HCT116 (cell line): ENCODE measurements around the gene LMNA. TPM values are rescaled to one million over a fixed set of nuclear protein-coding genes. Genes with fewer than 3 reads are reported as not detected.
A peak's percentile ranks its signal among the peaks of the same experiment; 100 is the strongest.

Experiments used
- ATAC-seq: fragments of 200-7000 bp; cut with Tn5 transposase; 2 replicates; pipeline ENCODE4 v1.9.1; 2020; ENCODE audit warnings: mild to moderate bottlenecking, moderate library complexity
- BruUV-seq: library from RNA; stranded (reverse); fragments of 400-500 nt; replicated peaks from 2 replicates; lab custom pipeline; 2021; lab: Mats Ljungman, UMichigan
- CTCF ChIA-PET: fragments of 300-600 bp; sonication (Branson Sonifier 250); formaldehyde crosslinking; loops from one replicate; lab custom pipeline; 2021; ENCODE audit warnings: antibody characterized with exemption; lab: Charles Lee
- POLR2A ChIA-PET: fragments of 300-600, 350-600 bp; sonication (Branson Sonifier 250); formaldehyde crosslinking; loops from one replicate; lab custom pipeline; 2021; ENCODE audit warnings: antibody characterized with exemption; lab: Charles Lee
- RAD21 ChIA-PET, 2 experiments: fragments of 300-600 bp; sonication (Branson Sonifier 250); formaldehyde crosslinking; loops; one replicate each; lab custom pipeline; 2023; ENCODE audit warnings: low total read pairs in 2 of 2; ENCODE audit not compliant: uncharacterized antibody in 2 of 2, unreplicated experiment in 2 of 2, low non-redundant PET in 1 of 2; lab: Charles Lee
- DNase-seq: peaks from one replicate; pipeline ENCODE4 v3.0.0-alpha.2; 2010; ENCODE audit warnings: low read depth, low spot score
- H2AFZ ChIP-seq: fragments of 200-600 bp; shearing (Covaris generic), sonication (generic); 2 replicates; pipeline ENCODE4 v1.6.1; 2017; ENCODE audit warnings: low read depth, mixed run types, mixed read lengths, antibody characterized with exemption, low read length; ENCODE audit not compliant: poor library complexity, severe bottlenecking
- H3K27ac ChIP-seq: 2 replicates; pipeline ENCODE4 v1.5.1; 2012; ENCODE audit warnings: low read depth, low read length
- H3K27me3 ChIP-seq: fragments of 200-600 bp; sonication (generic); 2 replicates; pipeline ENCODE4 v1.6.1; 2016; ENCODE audit warnings: mixed run types, low read length, mixed read lengths; ENCODE audit not compliant: insufficient read depth
- H3K36me3 ChIP-seq, 2 experiments: fragments of 200-500 bp in 1 of 2; fragments of 200-600 bp in 1 of 2; sonication (Bioruptor generic) in 1 of 2; sonication (generic) in 1 of 2; 2 replicates each; pipeline versions ENCODE4 v1.5.1 to v1.6.1; 2014 to 2016; ENCODE audit warnings: low read length in 2 of 2, inconsistent platforms in 1 of 2, mixed read lengths in 1 of 2, mixed run types in 1 of 2; ENCODE audit not compliant: insufficient read depth in 2 of 2, control insufficient read depth in 1 of 2
- H3K4me1 ChIP-seq, 2 experiments: fragments of 200-600 bp in 1 of 2; sonication (generic) in 1 of 2; 2 replicates each; pipeline versions ENCODE4 v1.5.1 to v1.6.1; 2012 to 2017; ENCODE audit warnings: low read length in 2 of 2, inconsistent platforms in 1 of 2, mild to moderate bottlenecking in 1 of 2, mixed read lengths in 1 of 2, mixed run types in 1 of 2, moderate library complexity in 1 of 2; ENCODE audit not compliant: insufficient read depth in 2 of 2, control insufficient read depth in 1 of 2
- H3K4me2 ChIP-seq: fragments of 200-600 bp; sonication (generic); 2 replicates; pipeline ENCODE4 v1.6.1; 2017; ENCODE audit warnings: mixed run types, low read length, mixed read lengths
- H3K4me3 ChIP-seq, 2 experiments: fragments of 200-600 bp in 1 of 2; sonication (generic) in 1 of 2; replicated peaks in 1 of 2; 2 replicates each; pipeline ENCODE4 v1.5.1; 2011 to 2016; ENCODE audit warnings: low read length in 2 of 2, control low read depth in 1 of 2, low read depth in 1 of 2, mild to moderate bottlenecking in 1 of 2, mixed read lengths in 1 of 2, mixed run types in 1 of 2
- H3K79me2 ChIP-seq: fragments of 200-600 bp; sonication (generic); 2 replicates; pipeline ENCODE4 v1.6.1; 2017; ENCODE audit warnings: mild to moderate bottlenecking, mixed run types, low read length, moderate library complexity, mixed read lengths; ENCODE audit not compliant: insufficient read depth
- H3K9ac ChIP-seq: fragments of 200-600 bp; sonication (generic); 2 replicates; pipeline ENCODE4 v1.6.1; 2016; ENCODE audit warnings: low read length, mixed read lengths
- H3K9me2 ChIP-seq: fragments of 200-600 bp; sonication (generic), shearing (Covaris generic); 2 replicates; pipeline ENCODE4 v1.6.1; 2017; ENCODE audit warnings: mixed run types, mild to moderate bottlenecking, moderate library complexity; ENCODE audit not compliant: insufficient read depth
- H3K9me3 ChIP-seq, 2 experiments: fragments of 200-500 bp in 1 of 2; fragments of 200-600 bp in 1 of 2; sonication (Bioruptor generic) in 1 of 2; sonication (generic) in 1 of 2; 2 replicates each; pipeline ENCODE4 v1.6.1; 2014 to 2017; ENCODE audit warnings: low read length in 2 of 2, mixed read lengths in 2 of 2, inconsistent platforms in 1 of 2, low read depth in 1 of 2, mild to moderate bottlenecking in 1 of 2, mixed run types in 1 of 2, moderate library complexity in 1 of 2; ENCODE audit not compliant: control insufficient read depth in 1 of 2, insufficient read depth in 1 of 2
- H4K20me1 ChIP-seq: fragments of 200-600 bp; sonication (generic), shearing (Covaris generic); 2 replicates; pipeline ENCODE4 v1.6.1; 2017; ENCODE audit warnings: mixed run types, mild to moderate bottlenecking, moderate library complexity; ENCODE audit not compliant: insufficient read depth
- CBX3 ChIP-seq: IDR thresholded peaks from 2 replicates; pipeline ENCODE4 v1.6.1; 2012; ENCODE audit warnings: low read depth
- CEBPB ChIP-seq: IDR thresholded peaks from 2 replicates; pipeline ENCODE4 v1.6.1; 2012; ENCODE audit warnings: low read depth
- CTCF ChIP-seq, 3 experiments: fragments of 200-600 bp in 1 of 3; sonication (generic) in 1 of 3; IDR thresholded peaks in 2 of 3; conservative IDR thresholded peaks in 1 of 3; 2 replicates each; pipeline ENCODE4 v1.5.1; 2012 to 2017; ENCODE audit warnings: low read depth in 2 of 3, low read length in 2 of 3, antibody characterized with exemption in 1 of 3, borderline replicate concordance in 1 of 3, control low read depth in 1 of 3, mild to moderate bottlenecking in 1 of 3, mixed read lengths in 1 of 3, mixed run types in 1 of 3, moderate library complexity in 1 of 3; ENCODE audit not compliant: insufficient read depth in 1 of 3
- EGR1 ChIP-seq: IDR thresholded peaks from 2 replicates; pipeline ENCODE4 v1.6.1; 2012; ENCODE audit warnings: low read depth
- ELF1 ChIP-seq: IDR thresholded peaks from 2 replicates; pipeline ENCODE4 v1.6.1; 2012; ENCODE audit warnings: low read depth, borderline replicate concordance
- EZH2 ChIP-seq: fragments of 200-600 bp; sonication (generic); IDR thresholded peaks from 2 replicates; pipeline ENCODE4 v1.6.1; 2017; ENCODE audit warnings: antibody characterized with exemption, mixed run types
- EZH2phosphoT487 ChIP-seq: fragments of 200-600 bp; IDR thresholded peaks from 2 replicates; pipeline ENCODE4 v1.6.1; 2018; ENCODE audit warnings: antibody characterized with exemption, borderline replicate concordance
- FOSL1 ChIP-seq: IDR thresholded peaks from 2 replicates; pipeline ENCODE4 v1.6.1; 2012; ENCODE audit warnings: low read depth
- JUND ChIP-seq: IDR thresholded peaks from 2 replicates; pipeline ENCODE4 v1.6.1; 2012
- POLR2A ChIP-seq: IDR thresholded peaks from 2 replicates; pipeline ENCODE4 v1.7.0; 2011; ENCODE audit warnings: borderline replicate concordance; ENCODE audit not compliant: insufficient read depth, insufficient read length; ENCODE audit errors: extremely low read depth
- POLR2AphosphoS5 ChIP-seq: IDR thresholded peaks from 2 replicates; pipeline ENCODE4 v1.6.1; 2011; ENCODE audit warnings: mild to moderate bottlenecking, low read depth, low read length, moderate library complexity
- RAD21 ChIP-seq: IDR thresholded peaks from 2 replicates; pipeline ENCODE4 v1.6.1; 2012; ENCODE audit warnings: low read depth, mild to moderate bottlenecking
- SIN3A ChIP-seq: IDR thresholded peaks from 2 replicates; pipeline ENCODE4 v1.6.1; 2012; ENCODE audit warnings: low read depth
- SP1 ChIP-seq: IDR thresholded peaks from 2 replicates; pipeline ENCODE4 v1.6.1; 2012; ENCODE audit warnings: low read depth
- SRF ChIP-seq: IDR thresholded peaks from 2 replicates; pipeline ENCODE4 v1.6.1; 2012; ENCODE audit warnings: low read depth
- ZFX ChIP-seq: fragments of 450-650 bp; IDR thresholded peaks from 2 replicates; pipeline ENCODE4 v1.6.1; 2017
- intact Hi-C: fragments of 100-400 bp; cut with micrococcal nuclease; formaldehyde crosslinking; loops from 2 replicates; pipeline ENCODE4 v1.10.0; 2022
- total RNA-seq: library from RNA; stranded (reverse); gene quantifications from one replicate; pipeline ENCODE4 v1.2.1, GENCODE V29; 2021; ENCODE audit not compliant: unreplicated experiment
- TF ChIP-seq, protein P1 (sequence below): IDR thresholded peaks from 2 replicates; pipeline ENCODE4 v1.6.1; 2012

The LMNA gene
- total RNA-seq, 1 experiment from 2014 or later, result 528 TPM

DNA sequence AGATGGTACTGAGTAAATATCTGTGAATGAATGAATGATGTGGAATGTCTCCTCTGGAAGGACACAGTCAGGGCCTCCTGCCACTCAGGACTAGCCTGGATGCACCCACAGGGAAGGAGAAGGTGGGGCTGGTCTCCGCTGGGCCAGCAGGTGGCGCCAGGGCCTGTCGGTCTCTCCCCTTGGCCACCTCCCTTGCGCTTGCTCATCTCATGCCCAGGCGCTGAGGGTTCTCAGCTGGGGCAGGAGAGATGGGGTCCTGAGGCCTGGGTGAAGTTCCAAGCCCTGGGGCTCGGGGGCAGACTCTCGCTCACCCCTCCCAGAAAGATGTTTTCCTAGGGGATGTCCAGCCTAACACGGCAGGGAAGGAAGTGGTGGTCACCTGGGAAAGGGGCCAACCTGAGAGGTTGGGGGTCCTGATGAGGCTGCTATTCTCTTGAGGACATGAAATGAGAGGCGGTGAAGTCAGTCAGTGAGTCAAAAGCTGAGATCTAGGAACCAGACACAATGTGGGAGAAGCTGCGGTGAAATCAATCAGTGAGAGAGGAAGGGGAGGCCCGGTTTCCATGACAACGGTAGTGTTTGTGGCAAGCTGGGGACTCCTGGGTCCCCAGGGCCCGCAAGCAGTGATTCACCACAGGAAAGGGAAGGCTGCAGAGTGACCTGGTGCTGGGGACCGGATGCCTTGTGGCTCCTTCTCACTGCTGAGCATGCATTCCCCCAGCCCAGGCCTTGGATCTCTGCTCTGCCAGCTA, 17.7 kb upstream of the LMNA start (continued):
- TF ChIP-seq EZH2, result no peak

- no peak overlapping the region for H3K27ac ChIP-seq
- TF ChIP-seq ZFX (0 out of 2 replicates have a peak, but pooled peaks have one; percentile 13), EZH2 (no peak)
- POLR2A ChIA-PET, result interaction anchor here (1.9 to 6.5 kb wide), 3 partner anchors 16 to 32 kb away, joined by 5 to 56 read pairs (median 42); no protein-coding TSS in a partner anchor
These were observed 16.9 kb upstream of the LMNA start for GRCh38 chr1:156097499-156098178.

GRCh38 chr1:156098784-156099183, 15.7 kb upstream of the LMNA start:
- Histone ChIP-seq H3K9me2 (no peaks in the 10 kb centered on the region), H3K9me3 (no peaks in the 10 kb centered on the region), H2AFZ (no peak overlapping the region), H3K4me1 (peaks cover 53 to 85% of the 10 kb centered on the region in 2 experiments), H3K27ac (no peak overlapping the region), H4K20me1 (no peaks in the 10 kb centered on the region), H3K9ac (no peak overlapping the region), H3K79me2 (no peaks in the 10 kb centered on the region), H3K4me2 (no peak overlapping the region), H3K27me3 (no peaks in the 10 kb centered on the region), H3K4me3 (no peak overlapping the region), H3K36me3 (no peaks in the 10 kb centered on the region)
- no peak for ATAC-seq
- ChIA-PET POLR2A (interaction anchor here (1.0 to 6.5 kb wide), 4 partner anchors 15 to 31 kb away, joined by 5 to 56 read pairs (median 24); no protein-coding TSS in a partner anchor), CTCF (interaction anchor here (0.9 to 7.6 kb wide), 3 partner anchors 21 to 30 kb away, joined by 3 to 189 read pairs (median 7); no protein-coding TSS in a partner anchor), RAD21 (interaction anchor here (1.0 to 6.2 kb wide), 2 partner anchors 30 to 31 kb away, joined by 3 to 43 read pairs; no protein-coding TSS in a partner anchor)
- no peak for DNase-seq
- no TSS peak for BruUV-seq
- intact Hi-C loops, result no loop called here
- TF ChIP-seq SIN3A (no peak), SP1 (no peak), CEBPB (no peak), FOSL1 (no peak), POLR2A (no peak), EGR1 (no peak), SRF (no peak), CBX3 (no peak), EZH2 (no peak), JUND (no peak), POLR2AphosphoS5 (no peak), RAD21 (no peak), ELF1 (no peak), EZH2phosphoT487 (no peak), CTCF (IDR thresholded peaks at IDR 0.05 in 2 of 3, conservative IDR thresholded peaks at IDR 0.05 in 1 of 3; ENCODE audit: borderline replicate concordance in 1 of 3, insufficient read depth in 1 of 3, low read depth in 2 of 3, low read length in 2 of 3) (no peak)
- TF ChIP-seq, protein P1, sequence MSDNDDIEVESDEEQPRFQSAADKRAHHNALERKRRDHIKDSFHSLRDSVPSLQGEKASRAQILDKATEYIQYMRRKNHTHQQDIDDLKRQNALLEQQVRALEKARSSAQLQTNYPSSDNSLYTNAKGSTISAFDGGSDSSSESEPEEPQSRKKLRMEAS, result no peak

More at GRCh38 chr1:156097499-156098178, 16.9 kb upstream of the LMNA start:
- Histone ChIP-seq H3K27me3 (no peaks in the 10 kb centered on the region), H3K36me3 (no peaks in the 10 kb centered on the region), H2AFZ (no peak overlapping the region), H3K9me3 (no peaks in the 10 kb centered on the region), H3K4me3 (no peak overlapping the region), H4K20me1 (no peaks in the 10 kb centered on the region), H3K79me2 (no peaks in the 10 kb centered on the region), H3K4me2 (0 out of 2 replicates have a peak overlapping the region, but pooled peaks have one; percentile 41), H3K9me2 (no peaks in the 10 kb centered on the region), H3K9ac (peak overlapping the region; percentile 36; the same call in 1 of the 2 replicates), H3K4me1 (peaks cover 41 to 74% of the 10 kb centered on the region in 2 experiments)
- BruUV-seq, result no TSS peak
- DNase-seq (no peak), ATAC-seq (no peak)
- intact Hi-C loops, result no loop called here
- RAD21 ChIA-PET, result interaction anchor here (2.2 to 6.2 kb wide), 3 partner anchors 31 to 128 kb away, joined by 7 to 43 read pairs (median 32); no protein-coding TSS in a partner anchor
- CTCF ChIA-PET, result interaction anchor here (0.8 to 7.6 kb wide), 5 partner anchors 9 to 128 kb away, joined by 3 to 189 read pairs (median 19); partner anchors contain the start of gene PMF1
